Measurements from ENCODE around the gene FOXO3. TPM values are rescaled to one million over a fixed set of nuclear protein-coding genes. Genes with fewer than 3 reads are reported as not detected.
A peak's percentile ranks its signal among the peaks of the same experiment; 100 is the strongest.

FOXO3 gene
- total and polyA plus RNA-seq, 2 of the 13 experiments (the other 11 are each of a cell fraction or from before 2014, with no cell fraction given): 16.0 to 22.5 TPM

- TF ChIP-seq ZNF230 (CRISPR knock-in tag; IDR thresholded peaks at IDR 0.05): no peak
- no peak for TF ChIP-seq GFI1 (CRISPR knock-in tag; IDR thresholded peaks at IDR 0.05; ENCODE audit: borderline replicate concordance)
- TF ChIP-seq MBNL3 (CRISPR knock-in tag; conservative IDR thresholded peaks at IDR 0.05): no peak
- no peak for TF ChIP-seq ZBTB42 (CRISPR knock-in tag; IDR thresholded peaks at IDR 0.05)
- TF ChIP-seq SMAD3 (CRISPR knock-in tag; IDR thresholded peaks at IDR 0.05): peak; percentile 83
- TF ChIP-seq ZNF619 (CRISPR knock-in tag; IDR thresholded peaks at IDR 0.05): no peak
- TF ChIP-seq GZF1 (CRISPR knock-in tag; IDR thresholded peaks at IDR 0.05): no peak
- TF ChIP-seq MIER2 (CRISPR knock-in tag; IDR thresholded peaks at IDR 0.05): 0 out of 2 replicates have a peak, but pooled peaks have one; percentile 14
- TF ChIP-seq SALL1 (CRISPR knock-in tag; IDR thresholded peaks at IDR 0.05): no peak
- TF ChIP-seq HNF1B (CRISPR knock-in tag; IDR thresholded peaks at IDR 0.05): no peak
- TF ChIP-seq CSRNP2 (CRISPR knock-in tag; conservative IDR thresholded peaks at IDR 0.05; ENCODE audit: low read depth): no peak
- no peak for TF ChIP-seq ZBTB8A (CRISPR knock-in tag; IDR thresholded peaks at IDR 0.05; ENCODE audit: borderline replicate concordance, low read depth)
- no peak for TF ChIP-seq MATR3 (CRISPR knock-in tag; IDR thresholded peaks at IDR 0.05)
- TF ChIP-seq, protein P1, sequence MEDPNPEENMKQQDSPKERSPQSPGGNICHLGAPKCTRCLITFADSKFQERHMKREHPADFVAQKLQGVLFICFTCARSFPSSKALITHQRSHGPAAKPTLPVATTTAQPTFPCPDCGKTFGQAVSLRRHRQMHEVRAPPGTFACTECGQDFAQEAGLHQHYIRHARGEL (CRISPR knock-in tag; IDR thresholded peaks at IDR 0.05): no peak
- no peak for TF ChIP-seq CSRNP1 (CRISPR knock-in tag; IDR thresholded peaks at IDR 0.05)
- TF ChIP-seq PPARG (CRISPR knock-in tag; conservative IDR thresholded peaks at IDR 0.05): 0 out of 2 replicates have a peak, but pooled peaks have one; percentile 28
- no peak for TF ChIP-seq ZBTB49 (CRISPR knock-in tag; IDR thresholded peaks at IDR 0.05; ENCODE audit: borderline replicate concordance)
- no peak for TF ChIP-seq ZNF776 (CRISPR knock-in tag; IDR thresholded peaks at IDR 0.05)
- no peak for TF ChIP-seq ZNF839 (CRISPR knock-in tag; IDR thresholded peaks at IDR 0.05; ENCODE audit: borderline replicate concordance)
- TF ChIP-seq YY1 (IDR thresholded peaks at IDR 0.05; ENCODE audit: insufficient read depth, insufficient replicate concordance, low read depth, low read length): no peak
- TF ChIP-seq ZNF557 (CRISPR knock-in tag; IDR thresholded peaks at IDR 0.05): no peak
- no peak for TF ChIP-seq SP4 (CRISPR knock-in tag; IDR thresholded peaks at IDR 0.05)
- TF ChIP-seq KLF12 (CRISPR knock-in tag; IDR thresholded peaks at IDR 0.05; ENCODE audit: borderline replicate concordance): no peak
- peak; percentile 57; the same call in 1 of the 2 replicates for TF ChIP-seq CEBPB (IDR thresholded peaks at IDR 0.05; ENCODE audit: borderline replicate concordance, low read depth, low read length)
- TF ChIP-seq ZNF296 (CRISPR knock-in tag; conservative IDR thresholded peaks at IDR 0.05): no peak
Measured at GRCh38 chr6:108728826-108729225, 168.1 kb downstream of the FOXO3 start (continued).
